ENCODE data around the gene ARG2. TPM values are rescaled to one million over a fixed set of nuclear protein-coding genes. Genes with fewer than 3 reads are reported as not detected.

The ARG2 gene
- total RNA-seq, 1 experiment from 2014 or later: 35.6 TPM

GRCh38 chr14:67574156-67574555, 45.6 kb upstream of the ARG2 start:
- H3K9me3 ChIP-seq (ENCODE audit: low read depth, low read length, poor library complexity, severe bottlenecking): no peaks in the 10 kb centered on the region
- no peaks in the 10 kb centered on the region for H3K4me1 ChIP-seq (ENCODE audit: insufficient read depth, low read length, poor library complexity, severe bottlenecking)
- no TSS peak for BruUV-seq (replicated peaks)
- TF ChIP-seq CTCF (conservative IDR thresholded peaks at IDR 0.05; ENCODE audit: low read depth, low read length) (no peak), EZH2 (IDR thresholded peaks at IDR 0.05; ENCODE audit: borderline replicate concordance, low read depth, low read length, poor library complexity, severe bottlenecking) (no peak)
- ChIA-PET CTCF (interaction anchor here (1.0 kb wide), 1 partner anchor 26 kb away, joined by 3 read pairs; the partner anchor contains the start of gene PIGH), POLR2A (ENCODE audit: low non-redundant PET) (no interaction called here)
- H3K4me3 ChIP-seq (ENCODE audit: low read depth, low read length, poor library complexity, severe bottlenecking): no peak overlapping the region
- intact Hi-C loops (cut with micrococcal nuclease; ENCODE audit: unreplicated experiment): loop anchor here (5.0 kb wide), 1 partner anchor 407 kb away; no protein-coding TSS in a partner anchor
- no peaks in the 10 kb centered on the region for H3K27me3 ChIP-seq (replicated peaks; ENCODE audit: insufficient read depth, low read depth, low read length, poor library complexity)
- no peaks in the 10 kb centered on the region for H3K36me3 ChIP-seq (ENCODE audit: insufficient read depth, low read length, poor library complexity, severe bottlenecking)
- DNase-seq (ENCODE audit: low spot score): no peak
- no peak overlapping the region for H3K27ac ChIP-seq (ENCODE audit: low read depth, low read length, poor library complexity, severe bottlenecking)

GRCh38 chr14:67574806-67575205, 44.9 kb upstream of the ARG2 start:
- H3K27me3 ChIP-seq (replicated peaks; ENCODE audit: insufficient read depth, low read depth, low read length, poor library complexity): no peaks in the 10 kb centered on the region
- H3K36me3 ChIP-seq (ENCODE audit: insufficient read depth, low read length, poor library complexity, severe bottlenecking): no peaks in the 10 kb centered on the region
- no peak overlapping the region for H3K27ac ChIP-seq (ENCODE audit: low read depth, low read length, poor library complexity, severe bottlenecking)
- no TSS peak for BruUV-seq (replicated peaks)
- ChIA-PET CTCF (no interaction called here), POLR2A (ENCODE audit: low non-redundant PET) (no interaction called here)
- no peaks in the 10 kb centered on the region for H3K4me1 ChIP-seq (ENCODE audit: insufficient read depth, low read length, poor library complexity, severe bottlenecking)
- H3K4me3 ChIP-seq (ENCODE audit: low read depth, low read length, poor library complexity, severe bottlenecking): no peak overlapping the region
- DNase-seq (ENCODE audit: low spot score): no peak
- no peaks in the 10 kb centered on the region for H3K9me3 ChIP-seq (ENCODE audit: low read depth, low read length, poor library complexity, severe bottlenecking)
- TF ChIP-seq CTCF (conservative IDR thresholded peaks at IDR 0.05; ENCODE audit: low read depth, low read length) (no peak), EZH2 (IDR thresholded peaks at IDR 0.05; ENCODE audit: borderline replicate concordance, low read depth, low read length, poor library complexity, severe bottlenecking) (no peak)
- intact Hi-C loops (cut with micrococcal nuclease; ENCODE audit: unreplicated experiment): loop anchor here (5.0 kb wide), 1 partner anchor 408 kb away; no protein-coding TSS in a partner anchor

GRCh38 chr14:67575684-67576083, 44.0 kb upstream of the ARG2 start:
- Histone ChIP-seq H3K27me3 (replicated peaks; ENCODE audit: insufficient read depth, low read depth, low read length, poor library complexity) (no peaks in the 10 kb centered on the region), H3K27ac (ENCODE audit: low read depth, low read length, poor library complexity, severe bottlenecking) (no peak overlapping the region), H3K4me3 (ENCODE audit: low read depth, low read length, poor library complexity, severe bottlenecking) (no peak overlapping the region), H3K9me3 (ENCODE audit: low read depth, low read length, poor library complexity, severe bottlenecking) (no peaks in the 10 kb centered on the region), H3K4me1 (ENCODE audit: insufficient read depth, low read length, poor library complexity, severe bottlenecking) (no peaks in the 10 kb centered on the region), H3K36me3 (ENCODE audit: insufficient read depth, low read length, poor library complexity, severe bottlenecking) (no peaks in the 10 kb centered on the region)
- intact Hi-C loops (cut with micrococcal nuclease; ENCODE audit: unreplicated experiment): no loop called here
- POLR2A ChIA-PET (ENCODE audit: low non-redundant PET): no interaction called here
- DNase-seq (ENCODE audit: low spot score): no peak
- no TSS peak for BruUV-seq (replicated peaks)
- CTCF ChIA-PET: no interaction called here
- TF ChIP-seq CTCF (conservative IDR thresholded peaks at IDR 0.05; ENCODE audit: low read depth, low read length) (no peak), EZH2 (IDR thresholded peaks at IDR 0.05; ENCODE audit: borderline replicate concordance, low read depth, low read length, poor library complexity, severe bottlenecking) (no peak)

All from A673 (cell line).